ENCODE measurements around the gene LSM12. TPM values are rescaled to one million over a fixed set of nuclear protein-coding genes. Genes with fewer than 3 reads are reported as not detected.
A peak's percentile ranks its signal among the peaks of the same experiment; 100 is the strongest.

LSM12 gene
- total RNA-seq, 2 experiments from 2014 or later, result 59.3 to 64.8 TPM

- peaks cover 15% of the 10 kb centered on the region for H3K4me1 Mint-ChIP-seq
- H3K27ac Mint-ChIP-seq, result no peak overlapping the region
- no peak overlapping the region for H3K4me3 Mint-ChIP-seq
- no peaks in the 10 kb centered on the region for H3K9me3 Mint-ChIP-seq
- CTCF ChIA-PET, result no interaction called here
- POLR2A ChIA-PET, result no interaction called here
- no peaks in the 10 kb centered on the region for H3K27me3 Mint-ChIP-seq
- peaks cover 2% of the 10 kb centered on the region for H3K36me3 Mint-ChIP-seq (ENCODE audit: low read depth)
- DNase-seq, result no peak
These were observed 25.6 kb upstream of the LSM12 start for GRCh38 chr17:44092051-44092450.

- Mint-ChIP-seq H3K4me3 (no peak overlapping the region), H3K4me1 (peaks cover 18% of the 10 kb centered on the region), H3K36me3 (ENCODE audit: low read depth) (peaks cover 2% of the 10 kb centered on the region), H3K27me3 (no peaks in the 10 kb centered on the region), H3K27ac (no peak overlapping the region), H3K9me3 (no peaks in the 10 kb centered on the region)
- DNase-seq, result no peak
- ChIA-PET POLR2A (no interaction called here), CTCF (no interaction called here)
These were observed 24.9 kb upstream of the LSM12 start for GRCh38 chr17:44091200-44091997.

GRCh38 chr17:44088254-44088653 is 21.8 kb upstream of the LSM12 start:
- Mint-ChIP-seq H3K9me3 (no peaks in the 10 kb centered on the region), H3K27ac (no peak overlapping the region), H3K4me1 (peaks cover 6% of the 10 kb centered on the region), H3K36me3 (ENCODE audit: low read depth) (peaks cover 2% of the 10 kb centered on the region), H3K4me3 (no peak overlapping the region), H3K27me3 (no peaks in the 10 kb centered on the region)
- CTCF ChIA-PET, result interaction anchor here (0.7 to 1.2 kb wide), 5 partner anchors 15 to 178 kb away, joined by 3 to 4 read pairs (median 3); partner anchors contain the start of gene HROB
- DNase-seq, result no peak
- POLR2A ChIA-PET, result no interaction called here

GRCh38 chr17:44087319-44087718 is 20.8 kb upstream of the LSM12 start:
- Mint-ChIP-seq H3K4me1 (peaks cover 6% of the 10 kb centered on the region), H3K9me3 (no peaks in the 10 kb centered on the region), H3K27me3 (no peaks in the 10 kb centered on the region), H3K36me3 (ENCODE audit: low read depth) (peaks cover 2% of the 10 kb centered on the region), H3K4me3 (no peak overlapping the region), H3K27ac (peak overlapping the region; percentile 60)
- no peak for DNase-seq
- ChIA-PET POLR2A (interaction anchor here (0.6 kb wide), 1 partner anchor 123 kb away, joined by 6 read pairs; no protein-coding TSS in a partner anchor), CTCF (interaction anchor here (0.6 to 1.2 kb wide), 6 partner anchors 12 to 177 kb away, joined by 3 to 4 read pairs (median 3); partner anchors contain the start of gene HROB)

GRCh38 chr17:44086364-44087311 is 20.2 kb upstream of the LSM12 start:
- no peak overlapping the region for H3K4me3 Mint-ChIP-seq
- DNase-seq, result no peak
- no peaks in the 10 kb centered on the region for H3K9me3 Mint-ChIP-seq
- H3K4me1 Mint-ChIP-seq, result peaks cover 6% of the 10 kb centered on the region
- H3K27ac Mint-ChIP-seq, result peak overlapping the region; percentile 60
- peaks cover 3% of the 10 kb centered on the region for H3K36me3 Mint-ChIP-seq (ENCODE audit: low read depth)
- ChIA-PET CTCF (interaction anchor here (0.6 to 1.1 kb wide), 3 partner anchors 12 to 176 kb away, joined by 3 read pairs; no protein-coding TSS in a partner anchor), POLR2A (no interaction called here)
- no peaks in the 10 kb centered on the region for H3K27me3 Mint-ChIP-seq

- no peak for DNase-seq
- Mint-ChIP-seq H3K27me3 (no peaks in the 10 kb centered on the region), H3K36me3 (ENCODE audit: low read depth) (peaks cover 3% of the 10 kb centered on the region), H3K4me3 (no peak overlapping the region), H3K9me3 (no peaks in the 10 kb centered on the region), H3K27ac (no peak overlapping the region), H3K4me1 (peaks cover 6% of the 10 kb centered on the region)
- POLR2A ChIA-PET, result interaction anchor here (0.6 kb wide), 1 partner anchor 725 kb away, joined by 3 read pairs; no protein-coding TSS in a partner anchor
- CTCF ChIA-PET, result interaction anchor here (0.7 kb wide), 1 partner anchor 878 kb away, joined by 3 read pairs; no protein-coding TSS in a partner anchor
These were observed 19.4 kb upstream of the LSM12 start for GRCh38 chr17:44085908-44086307.

GRCh38 chr17:44084921-44085320 is 18.4 kb upstream of the LSM12 start:
- H3K9me3 Mint-ChIP-seq, result no peaks in the 10 kb centered on the region
- peaks cover 6% of the 10 kb centered on the region for H3K4me1 Mint-ChIP-seq
- ChIA-PET POLR2A (interaction anchor here (0.6 kb wide), 1 partner anchor 333 kb away, joined by 3 read pairs; no protein-coding TSS in a partner anchor), CTCF (interaction anchor here (0.6 to 0.7 kb wide), 2 partner anchors 15 to 879 kb away, joined by 3 read pairs; no protein-coding TSS in a partner anchor)
- no peak for DNase-seq
- no peaks in the 10 kb centered on the region for H3K27me3 Mint-ChIP-seq
- peaks cover 3% of the 10 kb centered on the region for H3K36me3 Mint-ChIP-seq (ENCODE audit: low read depth)
- H3K4me3 Mint-ChIP-seq, result no peak overlapping the region
- no peak overlapping the region for H3K27ac Mint-ChIP-seq

- ChIA-PET CTCF (interaction anchor here (0.6 to 1.6 kb wide), 5 partner anchors 10 to 1060 kb away, joined by 3 to 7 read pairs (median 4); no protein-coding TSS in a partner anchor), POLR2A (no interaction called here)
- DNase-seq, result peak; percentile 43
- no peak overlapping the region for H3K27ac Mint-ChIP-seq
- no peaks in the 10 kb centered on the region for H3K27me3 Mint-ChIP-seq
- H3K4me3 Mint-ChIP-seq, result no peak overlapping the region
- H3K36me3 Mint-ChIP-seq (ENCODE audit: low read depth), result peaks cover 3% of the 10 kb centered on the region
- peaks cover 6% of the 10 kb centered on the region for H3K4me1 Mint-ChIP-seq
- H3K9me3 Mint-ChIP-seq, result no peaks in the 10 kb centered on the region
These were observed 17.7 kb upstream of the LSM12 start for GRCh38 chr17:44084131-44084538.

- peaks cover 6% of the 10 kb centered on the region for H3K4me1 Mint-ChIP-seq
- H3K4me3 Mint-ChIP-seq, result no peak overlapping the region
- ChIA-PET POLR2A (no interaction called here), CTCF (interaction anchor here (0.5 to 1.6 kb wide), 8 partner anchors 9 to 1059 kb away, joined by 3 to 7 read pairs (median 4); no protein-coding TSS in a partner anchor)
- H3K27ac Mint-ChIP-seq, result no peak overlapping the region
- no peaks in the 10 kb centered on the region for H3K9me3 Mint-ChIP-seq
- DNase-seq, result no peak
- H3K27me3 Mint-ChIP-seq, result no peaks in the 10 kb centered on the region
- H3K36me3 Mint-ChIP-seq (ENCODE audit: low read depth), result peaks cover 2% of the 10 kb centered on the region
These were observed 16.9 kb upstream of the LSM12 start for GRCh38 chr17:44083250-44083849.

- Mint-ChIP-seq H3K4me3 (no peak overlapping the region), H3K27ac (no peak overlapping the region), H3K9me3 (no peaks in the 10 kb centered on the region), H3K27me3 (no peaks in the 10 kb centered on the region), H3K4me1 (peaks cover 4% of the 10 kb centered on the region), H3K36me3 (ENCODE audit: low read depth) (peaks cover 2% of the 10 kb centered on the region)
- no peak for DNase-seq
- ChIA-PET CTCF (no interaction called here), POLR2A (no interaction called here)
These were observed 15.9 kb upstream of the LSM12 start for GRCh38 chr17:44082256-44082927.

- Mint-ChIP-seq H3K9me3 (no peaks in the 10 kb centered on the region), H3K36me3 (ENCODE audit: low read depth) (peaks cover 2% of the 10 kb centered on the region), H3K4me1 (no peaks in the 10 kb centered on the region), H3K27ac (no peak overlapping the region), H3K27me3 (no peaks in the 10 kb centered on the region), H3K4me3 (no peak overlapping the region)
- DNase-seq, result no peak
- CTCF ChIA-PET, result no interaction called here
- POLR2A ChIA-PET, result no interaction called here
These were observed 15.2 kb upstream of the LSM12 start for GRCh38 chr17:44081681-44082080.
